ENCODE measurements around the gene FBXO39.

FBXO39 gene

DNA sequence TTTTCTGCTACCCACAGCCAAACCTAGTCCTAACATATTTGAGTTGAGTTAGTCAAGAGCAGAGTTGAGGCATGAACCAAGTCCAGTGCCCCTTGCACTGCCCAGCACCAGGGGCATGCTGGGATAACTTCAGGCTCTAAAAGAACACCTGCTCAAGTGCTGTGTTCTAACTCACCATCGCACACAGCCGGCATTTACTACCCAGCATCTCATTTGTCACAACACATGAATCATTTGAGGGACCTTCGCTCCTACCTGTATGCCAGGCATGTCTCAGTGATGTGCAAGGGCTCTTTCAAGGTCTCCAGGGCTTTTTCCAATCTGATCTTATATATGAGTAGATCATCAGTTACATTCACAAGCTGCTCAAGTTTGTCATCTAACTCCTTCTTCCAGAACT lies 42.9 kb downstream of the FBXO39 start:
- TF ChIP-seq CSDC2 (CRISPR knock-in tag; IDR thresholded peaks at IDR 0.05) (no peak), CSRNP3 (CRISPR knock-in tag; IDR thresholded peaks at IDR 0.05) (no peak), OSR1 (CRISPR knock-in tag; IDR thresholded peaks at IDR 0.05) (no peak), ZC3H10 (CRISPR knock-in tag; IDR thresholded peaks at IDR 0.05) (no peak), ZFP3 (CRISPR knock-in tag; IDR thresholded peaks at IDR 0.05) (no peak), TCF4 (CRISPR knock-in tag; IDR thresholded peaks at IDR 0.05; ENCODE audit: borderline replicate concordance) (no peak)
- ATAC-seq: no peak

DNA sequence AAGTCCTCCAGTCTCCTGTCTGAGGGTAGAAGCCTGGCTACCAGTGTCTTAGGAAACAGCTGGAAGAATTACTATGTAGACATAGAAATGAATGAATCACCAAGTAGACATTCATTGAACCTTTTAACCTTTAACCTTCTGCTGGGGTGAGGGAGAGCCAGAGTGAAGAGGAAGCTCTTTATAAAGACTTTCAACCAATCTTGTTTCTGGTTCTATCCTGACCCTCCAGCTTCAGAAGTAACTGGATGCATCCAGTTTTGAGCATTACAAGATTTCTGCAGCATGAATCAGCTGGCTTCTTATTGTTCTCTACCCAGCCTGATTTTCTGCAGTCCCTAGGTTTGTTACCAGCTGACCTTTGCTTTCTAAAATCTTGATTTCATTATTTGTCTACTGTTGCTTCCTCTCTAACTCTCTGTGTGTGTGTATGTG lies 47.0 kb downstream of the FBXO39 start:
- no peak for TF ChIP-seq ZFP30 (CRISPR knock-in tag; IDR thresholded peaks at IDR 0.05)
- TF ChIP-seq PPARA (CRISPR knock-in tag; IDR thresholded peaks at IDR 0.05; ENCODE audit: borderline replicate concordance): no peak
- no peak for TF ChIP-seq BACH2 (CRISPR knock-in tag; IDR thresholded peaks at IDR 0.05; ENCODE audit: borderline replicate concordance)
- TF ChIP-seq, protein P1, sequence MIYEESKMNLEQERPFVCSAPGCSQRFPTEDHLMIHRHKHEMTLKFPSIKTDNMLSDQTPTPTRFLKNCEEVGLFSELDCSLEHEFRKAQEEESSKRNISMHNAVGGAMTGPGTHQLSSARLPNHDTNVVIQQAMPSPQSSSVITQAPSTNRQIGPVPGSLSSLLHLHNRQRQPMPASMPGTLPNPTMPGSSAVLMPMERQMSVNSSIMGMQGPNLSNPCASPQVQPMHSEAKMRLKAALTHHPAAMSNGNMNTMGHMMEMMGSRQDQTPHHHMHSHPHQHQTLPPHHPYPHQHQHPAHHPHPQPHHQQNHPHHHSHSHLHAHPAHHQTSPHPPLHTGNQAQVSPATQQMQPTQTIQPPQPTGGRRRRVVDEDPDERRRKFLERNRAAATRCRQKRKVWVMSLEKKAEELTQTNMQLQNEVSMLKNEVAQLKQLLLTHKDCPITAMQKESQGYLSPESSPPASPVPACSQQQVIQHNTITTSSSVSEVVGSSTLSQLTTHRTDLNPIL (CRISPR knock-in tag; IDR thresholded peaks at IDR 0.05; ENCODE audit: low read depth): no peak
- no peak for TF ChIP-seq ZNF70 (CRISPR knock-in tag; IDR thresholded peaks at IDR 0.05)
- no peak for TF ChIP-seq SNAI2 (CRISPR knock-in tag; IDR thresholded peaks at IDR 0.05)
- TF ChIP-seq ISL1 (CRISPR knock-in tag; IDR thresholded peaks at IDR 0.05): no peak
- no peak for TF ChIP-seq CSDC2 (CRISPR knock-in tag; IDR thresholded peaks at IDR 0.05)
- TF ChIP-seq, protein P2, sequence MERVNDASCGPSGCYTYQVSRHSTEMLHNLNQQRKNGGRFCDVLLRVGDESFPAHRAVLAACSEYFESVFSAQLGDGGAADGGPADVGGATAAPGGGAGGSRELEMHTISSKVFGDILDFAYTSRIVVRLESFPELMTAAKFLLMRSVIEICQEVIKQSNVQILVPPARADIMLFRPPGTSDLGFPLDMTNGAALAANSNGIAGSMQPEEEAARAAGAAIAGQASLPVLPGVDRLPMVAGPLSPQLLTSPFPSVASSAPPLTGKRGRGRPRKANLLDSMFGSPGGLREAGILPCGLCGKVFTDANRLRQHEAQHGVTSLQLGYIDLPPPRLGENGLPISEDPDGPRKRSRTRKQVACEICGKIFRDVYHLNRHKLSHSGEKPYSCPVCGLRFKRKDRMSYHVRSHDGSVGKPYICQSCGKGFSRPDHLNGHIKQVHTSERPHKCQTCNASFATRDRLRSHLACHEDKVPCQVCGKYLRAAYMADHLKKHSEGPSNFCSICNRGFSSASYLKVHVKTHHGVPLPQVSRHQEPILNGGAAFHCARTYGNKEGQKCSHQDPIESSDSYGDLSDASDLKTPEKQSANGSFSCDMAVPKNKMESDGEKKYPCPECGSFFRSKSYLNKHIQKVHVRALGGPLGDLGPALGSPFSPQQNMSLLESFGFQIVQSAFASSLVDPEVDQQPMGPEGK (CRISPR knock-in tag; IDR thresholded peaks at IDR 0.05; ENCODE audit: borderline replicate concordance): no peak
- TF ChIP-seq ZC3H10 (CRISPR knock-in tag; IDR thresholded peaks at IDR 0.05): no peak
- no peak for TF ChIP-seq OSR1 (CRISPR knock-in tag; IDR thresholded peaks at IDR 0.05)
- no peak for TF ChIP-seq TCF4 (CRISPR knock-in tag; IDR thresholded peaks at IDR 0.05; ENCODE audit: borderline replicate concordance)
- no peak for TF ChIP-seq ZFP3 (CRISPR knock-in tag; IDR thresholded peaks at IDR 0.05)
- TF ChIP-seq ZNF8 (CRISPR knock-in tag; IDR thresholded peaks at IDR 0.05): no peak
- TF ChIP-seq TOX (CRISPR knock-in tag; IDR thresholded peaks at IDR 0.05; ENCODE audit: borderline replicate concordance): no peak
- TF ChIP-seq, protein P3, sequence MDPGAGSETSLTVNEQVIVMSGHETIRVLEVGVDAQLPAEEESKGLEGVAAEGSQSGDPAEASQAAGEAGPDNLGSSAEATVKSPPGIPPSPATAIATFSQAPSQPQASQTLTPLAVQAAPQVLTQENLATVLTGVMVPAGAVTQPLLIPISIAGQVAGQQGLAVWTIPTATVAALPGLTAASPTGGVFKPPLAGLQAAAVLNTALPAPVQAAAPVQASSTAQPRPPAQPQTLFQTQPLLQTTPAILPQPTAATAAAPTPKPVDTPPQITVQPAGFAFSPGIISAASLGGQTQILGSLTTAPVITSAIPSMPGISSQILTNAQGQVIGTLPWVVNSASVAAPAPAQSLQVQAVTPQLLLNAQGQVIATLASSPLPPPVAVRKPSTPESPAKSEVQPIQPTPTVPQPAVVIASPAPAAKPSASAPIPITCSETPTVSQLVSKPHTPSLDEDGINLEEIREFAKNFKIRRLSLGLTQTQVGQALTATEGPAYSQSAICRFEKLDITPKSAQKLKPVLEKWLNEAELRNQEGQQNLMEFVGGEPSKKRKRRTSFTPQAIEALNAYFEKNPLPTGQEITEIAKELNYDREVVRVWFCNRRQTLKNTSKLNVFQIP (CRISPR knock-in tag; IDR thresholded peaks at IDR 0.05; ENCODE audit: borderline replicate concordance, low read depth): no peak
- no peak for ATAC-seq

- ATAC-seq: no peak
- TF ChIP-seq ZFP30 (CRISPR knock-in tag; IDR thresholded peaks at IDR 0.05) (no peak), TSHZ2 (CRISPR knock-in tag; IDR thresholded peaks at IDR 0.05) (no peak)
These were observed 54.5 kb downstream of the FBXO39 start for GRCh38 chr17:6830383-6830986.

DNA sequence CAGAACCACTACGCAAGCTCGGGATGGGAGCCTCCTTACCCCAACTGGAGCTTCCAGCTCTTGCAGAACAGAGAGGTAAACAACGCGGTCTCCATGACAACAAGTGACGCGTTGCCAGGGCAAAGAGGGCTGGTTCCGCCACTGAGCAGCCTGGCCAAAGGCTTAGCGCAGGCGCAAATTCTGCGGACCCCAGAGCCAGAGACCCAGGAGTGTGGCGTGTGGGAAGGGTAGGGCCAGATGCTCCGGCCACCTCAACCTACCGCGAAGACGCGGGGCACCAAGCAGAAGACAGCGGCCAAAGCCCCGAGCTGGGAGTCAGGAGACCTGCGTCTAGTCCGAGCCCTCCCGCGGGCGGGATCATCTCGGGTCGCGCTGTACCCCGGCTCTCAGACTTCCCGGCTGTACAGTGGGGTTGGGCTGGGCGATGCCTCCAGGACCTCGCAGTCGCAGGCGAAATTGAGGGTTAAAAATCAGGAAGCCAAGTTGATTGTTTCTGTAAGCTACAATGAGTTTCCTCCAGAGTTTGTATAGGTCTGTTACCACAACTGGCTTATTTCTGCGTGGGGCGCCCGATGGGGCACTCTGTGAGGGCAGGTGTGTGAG lies 55.7 kb downstream of the FBXO39 start, which contains the start of gene TEKT1:
Gene TEKT1, minus strand, starts transcription at position 69 of the 603 bp plus-strand sequence. CDS start 1,353 bp downstream, outside the sequence.
- peak; percentile 75 for ATAC-seq
- TF ChIP-seq GLIS3 (CRISPR knock-in tag; IDR thresholded peaks at IDR 0.05) (no peak), ZNF70 (CRISPR knock-in tag; IDR thresholded peaks at IDR 0.05) (no peak)

Measured in SK-N-SH treated with all-trans-retinoic acid at 6 μM for 48 hours (cell line).